H1 (cell line): Measurements from ENCODE around the gene KCNMA1. TPM values are rescaled to one million over a fixed set of nuclear protein-coding genes. Genes with fewer than 3 reads are reported as not detected.

Experiments
- CTCF ChIA-PET: fragments of 300-600 bp; sonication (Branson Sonifier 250); formaldehyde crosslinking; loops from one replicate; lab custom pipeline; 2021; ENCODE audit not compliant: partially characterized antibody; lab: Charles Lee
- POLR2A ChIA-PET: fragments of 300-600 bp; sonication (Branson Sonifier 250); formaldehyde crosslinking; loops from one replicate; lab custom pipeline; 2021; ENCODE audit warnings: inconsistent platforms; ENCODE audit not compliant: partially characterized antibody; lab: Charles Lee
- DNase-seq, 2 experiments: peaks; one replicate each; pipeline versions ENCODE4 v3.0.0 to v3.0.0-alpha.2; 2010 to 2022; ENCODE audit warnings: low spot score in 2 of 2, low read depth in 1 of 2, mixed read lengths in 1 of 2
- FAIRE-seq: peaks from 2 replicates; lab custom pipeline; 2011; peaks lifted over from hg19 to GRCh38; lab: Jason Lieb, UNC
- H2AFZ ChIP-seq: 2 replicates; pipeline ENCODE4 v1.8.1; 2012; ENCODE audit warnings: low read length, inconsistent platforms
- H2AK5ac ChIP-seq: 2 replicates; pipeline ENCODE4 v1.6.1; 2013; ENCODE audit warnings: low read depth, low read length
- H2BK120ac ChIP-seq: replicated peaks from 2 replicates; pipeline ENCODE3; 2013; ENCODE audit warnings: low read depth, low read length, inconsistent platforms
- H2BK12ac ChIP-seq: 2 replicates; pipeline ENCODE4 v1.6.1; 2013; ENCODE audit warnings: low read depth, low read length
- H2BK15ac ChIP-seq: 2 replicates; pipeline ENCODE4 v1.6.1; 2013; ENCODE audit warnings: low read length
- H2BK20ac ChIP-seq: 2 replicates; pipeline ENCODE4 v1.6.1; 2013; ENCODE audit warnings: low read length
- H2BK5ac ChIP-seq: 2 replicates; pipeline ENCODE4 v1.6.1; 2013; ENCODE audit warnings: low read depth, low read length
- H3K14ac ChIP-seq: 2 replicates; pipeline ENCODE4 v1.6.1; 2013; ENCODE audit warnings: inconsistent platforms; ENCODE audit not compliant: insufficient read length
- H3K18ac ChIP-seq: 2 replicates; pipeline ENCODE4 v1.6.1; 2013; ENCODE audit warnings: low read length; ENCODE audit errors: extremely low read depth
- H3K23ac ChIP-seq: 2 replicates; pipeline ENCODE4 v1.6.1; 2013; ENCODE audit warnings: inconsistent platforms; ENCODE audit not compliant: insufficient read length
- H3K23me2 ChIP-seq: 2 replicates; pipeline ENCODE4 v1.6.1; 2013; ENCODE audit warnings: low read depth, low read length
- H3K27ac ChIP-seq: 2 replicates; pipeline ENCODE4 v1.6.1; 2011; ENCODE audit warnings: low read depth, low read length, inconsistent platforms
- H3K27me3 ChIP-seq, 4 experiments: replicated peaks in 1 of 4; 1 replicate in 1 of 4; 2 replicates in 3 of 4; pipeline versions ENCODE4 v1.6.1 to v1.8.1; 2011 to 2013; ENCODE audit warnings: low read length in 3 of 4, mild to moderate bottlenecking in 3 of 4, inconsistent platforms in 2 of 4, mixed read lengths in 2 of 4, moderate library complexity in 1 of 4; ENCODE audit not compliant: control insufficient read depth in 3 of 4, insufficient read depth in 3 of 4; ENCODE audit errors: extremely low read depth in 1 of 4
- H3K36me3 ChIP-seq, 4 experiments: 2 replicates each; pipeline versions ENCODE4 v1.6.1 to v1.8.1; 2011 to 2013; ENCODE audit warnings: mild to moderate bottlenecking in 4 of 4, low read length in 3 of 4, moderate library complexity in 2 of 4, control low read depth in 1 of 4, inconsistent platforms in 1 of 4; ENCODE audit not compliant: insufficient read depth in 4 of 4, control insufficient read depth in 2 of 4
- H3K4ac ChIP-seq: replicated peaks from 2 replicates; pipeline ENCODE3; 2013; ENCODE audit warnings: low read length, low read depth, mixed read lengths, inconsistent platforms; ENCODE audit not compliant: insufficient read length
- H3K4me1 ChIP-seq, 4 experiments: replicated peaks in 1 of 4; 1 replicate in 1 of 4; 2 replicates in 3 of 4; pipeline versions ENCODE4 v1.6.1 to v1.8.1; 2011 to 2013; ENCODE audit warnings: low read length in 3 of 4, inconsistent platforms in 2 of 4, mixed read lengths in 1 of 4; ENCODE audit not compliant: insufficient read depth in 4 of 4, control insufficient read depth in 3 of 4
- H3K4me2 ChIP-seq, 2 experiments: 2 replicates each; pipeline versions ENCODE4 v1.6.1 to v1.8.1; 2011 to 2013; ENCODE audit warnings: low read depth in 2 of 2, low read length in 2 of 2, control low read depth in 1 of 2, inconsistent platforms in 1 of 2, mild to moderate bottlenecking in 1 of 2; ENCODE audit not compliant: insufficient read depth in 1 of 2
- H3K4me3 ChIP-seq, 4 experiments: fragments of 200-600, 300-600 bp in 1 of 4; sonication (generic), shearing (Covaris generic), sonication (Bioruptor Twin) in 1 of 4; 2 replicates each; pipeline versions ENCODE4 v1.5.1 to v1.8.1; 2011 to 2016; ENCODE audit warnings: low read length in 4 of 4, low read depth in 3 of 4, control low read depth in 2 of 4, inconsistent platforms in 2 of 4, mild to moderate bottlenecking in 2 of 4, mixed read lengths in 1 of 4, moderate library complexity in 1 of 4; ENCODE audit not compliant: insufficient read depth in 2 of 4; ENCODE audit errors: extremely low read depth in 1 of 4
- H3K56ac ChIP-seq: replicated peaks from 2 replicates; pipeline ENCODE3; 2013; ENCODE audit warnings: low read depth, mild to moderate bottlenecking, mixed read lengths, low read length, inconsistent platforms; ENCODE audit not compliant: insufficient read length
- H3K79me1 ChIP-seq: 2 replicates; pipeline ENCODE4 v1.6.1; 2013; ENCODE audit warnings: low read depth, low read length, control low read depth
- H3K79me2 ChIP-seq, 2 experiments: 2 replicates each; pipeline versions ENCODE4 v1.6.1 to v1.8.1; 2012 to 2013; ENCODE audit warnings: low read length in 2 of 2, mild to moderate bottlenecking in 2 of 2, inconsistent platforms in 1 of 2; ENCODE audit not compliant: insufficient read depth in 2 of 2, control insufficient read depth in 1 of 2
- H3K9ac ChIP-seq, 4 experiments: replicated peaks in 1 of 4; 1 replicate in 1 of 4; 2 replicates in 3 of 4; pipeline versions ENCODE4 v1.6.1 to v1.8.1; 2011 to 2013; ENCODE audit warnings: low read depth in 3 of 4, low read length in 3 of 4, control low read depth in 2 of 4, mild to moderate bottlenecking in 2 of 4, moderate library complexity in 2 of 4, inconsistent platforms in 1 of 4; ENCODE audit errors: extremely low read depth in 1 of 4
- H3K9me3 ChIP-seq, 2 experiments: 2 replicates each; pipeline versions ENCODE4 v1.6.1 to v1.8.1; 2012 to 2013; ENCODE audit warnings: mild to moderate bottlenecking in 2 of 2, moderate library complexity in 2 of 2, control low read depth in 1 of 2, inconsistent platforms in 1 of 2, low read depth in 1 of 2, low read length in 1 of 2, mixed read lengths in 1 of 2; ENCODE audit not compliant: insufficient read depth in 2 of 2
- H4K20me1 ChIP-seq, 2 experiments: replicated peaks in 1 of 2; 2 replicates each; pipeline versions ENCODE3 to v1.8.1; 2011 to 2013; ENCODE audit warnings: inconsistent platforms in 2 of 2, low read length in 2 of 2, mild to moderate bottlenecking in 1 of 2; ENCODE audit not compliant: insufficient read depth in 2 of 2, control insufficient read depth in 1 of 2
- H4K5ac ChIP-seq: 2 replicates; pipeline ENCODE4 v1.6.1; 2013; ENCODE audit warnings: low read length, low read depth, mixed read lengths, inconsistent platforms; ENCODE audit not compliant: insufficient read length
- H4K8ac ChIP-seq: 2 replicates; pipeline ENCODE4 v1.8.0; 2013; ENCODE audit warnings: mild to moderate bottlenecking, moderate library complexity, low read length, inconsistent platforms; ENCODE audit not compliant: insufficient read depth; ENCODE audit errors: extremely low read depth
- H4K91ac ChIP-seq: replicated peaks from 2 replicates; pipeline ENCODE3; 2013; ENCODE audit warnings: low read length, mixed read lengths, inconsistent platforms; ENCODE audit not compliant: insufficient read length
- FOSL1 ChIP-seq: IDR thresholded peaks from 2 replicates; pipeline ENCODE4 v1.6.1; 2011; ENCODE audit warnings: mild to moderate bottlenecking, low read depth, low read length, moderate library complexity; ENCODE audit not compliant: insufficient read depth
- KDM5A ChIP-seq: fragments of 200-600 bp; IDR thresholded peaks from 2 replicates; pipeline ENCODE4 v1.7.1; 2012; ENCODE audit warnings: mild to moderate bottlenecking, low read length, inconsistent platforms, mixed read lengths
- RXRA ChIP-seq: IDR thresholded peaks from 2 replicates; pipeline ENCODE4 v1.6.1; 2011; ENCODE audit warnings: low read depth, mild to moderate bottlenecking, low read length, moderate library complexity; ENCODE audit not compliant: insufficient read depth
- SP4 ChIP-seq: IDR thresholded peaks from 2 replicates; pipeline ENCODE4 v1.6.1; 2012; ENCODE audit warnings: low read length, inconsistent platforms
- WGBS, 2 experiments: shearing (Covaris generic) in 1 of 2; methylation state at CpG; one replicate each; pipeline versions ENCODE4 v1.1.6 to v1.1.7; 2013 to 2015; ENCODE audit warnings: low lambda C conversion rate in 2 of 2, mixed read lengths in 2 of 2, inconsistent platforms in 1 of 2, low coverage in 1 of 2, missing lambda C conversion rate in 1 of 2; ENCODE audit not compliant: insufficient replicate concordance in 2 of 2, insufficient coverage in 1 of 2, insufficient read length in 1 of 2; ENCODE audit errors: extremely low coverage in 1 of 2, missing lambda C conversion rate in 1 of 2; 5-methylcytosine and 5-hydroxymethylcytosine counted together
- polyA plus RNA-seq, 7 experiments: library from polyadenylated mRNA; depleted of rRNA in 3 of 7; stranded (reverse) in 5 of 7; unstranded in 2 of 7; fragments of >200 nt in 5 of 7; fragments of 200-250 nt in 2 of 7; gene quantifications; 1 replicate in 5 of 7; 2 replicates in 1 of 7; 4 replicates in 1 of 7; pipeline versions ENCODE4 v1.2.1 to v1.2.3, GENCODE V29; 2011 to 2013; ENCODE audit warnings: missing spikeins in 2 of 7, mixed read lengths in 2 of 7
- total RNA-seq: library from RNA; stranded (reverse); fragmentation: NEBNext Ultra II Directional; extraction: Animal tissue kit (Norgen Biotek cat#: 25700); gene quantifications from 2 replicates; pipeline ENCODE4 v1.2.1, GENCODE V29; 2021
- TF ChIP-seq, protein P1 (sequence below): IDR thresholded peaks from 2 replicates; pipeline ENCODE4 v1.6.1; 2012; ENCODE audit warnings: inconsistent platforms
- TF ChIP-seq, protein P2 (sequence below): IDR thresholded peaks from 2 replicates; pipeline ENCODE4 v1.6.1; 2011; ENCODE audit warnings: low read depth, mild to moderate bottlenecking, low read length; ENCODE audit not compliant: insufficient read depth

Gene KCNMA1
- total and polyA plus RNA-seq, 2 of the 8 experiments (the other 6 are each of a cell fraction or from before 2014, with no cell fraction given): 10.2 to 11.1 TPM

DNA sequence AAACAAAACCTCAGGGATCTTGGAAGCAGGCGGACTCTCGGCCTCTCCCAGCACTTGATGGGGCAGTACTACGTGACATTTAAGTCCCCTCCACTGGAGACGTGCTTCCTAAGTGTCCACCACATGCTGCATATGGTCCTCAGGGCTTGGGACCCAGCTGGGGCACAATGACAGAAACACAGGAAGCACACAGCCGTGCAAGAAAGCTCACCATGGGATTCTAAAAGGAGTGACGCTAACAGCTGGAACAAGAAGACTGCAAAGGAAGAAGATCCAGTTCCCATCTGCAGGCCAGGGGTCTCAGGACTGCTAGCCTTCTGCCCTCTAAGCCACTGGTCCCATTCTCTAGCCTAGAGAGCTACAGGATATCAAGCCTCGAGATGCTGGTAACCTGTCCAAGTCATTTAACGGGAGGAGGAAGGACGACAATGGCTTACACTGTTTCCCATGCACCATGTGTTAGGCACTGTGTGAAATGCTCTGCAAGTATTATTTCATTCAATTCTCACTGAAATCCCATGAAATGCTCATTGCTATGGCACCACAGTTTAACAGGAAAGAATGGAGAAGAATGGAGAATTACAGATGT is 61.1 kb downstream of the KCNMA1 start:
- Histone ChIP-seq H3K4me3 (no peak overlapping the region), H2AFZ (no peak overlapping the region), H2BK15ac (no peak overlapping the region), H3K56ac (no peak overlapping the region), H4K5ac (no peak overlapping the region), H4K91ac (no peak overlapping the region), H2BK20ac (no peak overlapping the region), H2BK12ac (no peak overlapping the region), H2BK120ac (no peak overlapping the region), H3K27ac (no peak overlapping the region), H3K79me1 (no peaks in the 10 kb centered on the region), H3K9ac (no peak overlapping the region), H3K9me3 (no peaks in the 10 kb centered on the region), H3K14ac (no peak overlapping the region), H3K18ac (no peak overlapping the region), H3K4me1 (no peaks in the 10 kb centered on the region), H3K23ac (no peak overlapping the region), H3K36me3 (no peaks in the 10 kb centered on the region), H3K23me2 (no peaks in the 10 kb centered on the region), H3K79me2 (no peaks in the 10 kb centered on the region), H2AK5ac (no peak overlapping the region), H3K4ac (no peak overlapping the region), H2BK5ac (no peak overlapping the region), H4K20me1 (no peaks in the 10 kb centered on the region), H3K27me3 (no peaks in the 10 kb centered on the region), H4K8ac (no peak overlapping the region), H3K4me2 (no peak overlapping the region)
- FAIRE-seq: no peak
- CTCF ChIA-PET: interaction anchor here (0.6 to 1.4 kb wide), 4 partner anchors 9 to 402 kb away, joined by 3 read pairs; no protein-coding TSS in a partner anchor
- POLR2A ChIA-PET: no interaction called here
- WGBS, 2 experiments: 84% methylated on average over 9 of the region's 9 CpGs; no CpG with 5 or more reads in 1 of the 2 experiments
- no peak for DNase-seq
- no peak for TF ChIP-seq KDM5A
- no peak for TF ChIP-seq RXRA
- TF ChIP-seq SP4: no peak
- TF ChIP-seq FOSL1: no peak
- TF ChIP-seq, protein P1, sequence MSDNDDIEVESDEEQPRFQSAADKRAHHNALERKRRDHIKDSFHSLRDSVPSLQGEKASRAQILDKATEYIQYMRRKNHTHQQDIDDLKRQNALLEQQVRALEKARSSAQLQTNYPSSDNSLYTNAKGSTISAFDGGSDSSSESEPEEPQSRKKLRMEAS: no peak
- TF ChIP-seq, protein P2, sequence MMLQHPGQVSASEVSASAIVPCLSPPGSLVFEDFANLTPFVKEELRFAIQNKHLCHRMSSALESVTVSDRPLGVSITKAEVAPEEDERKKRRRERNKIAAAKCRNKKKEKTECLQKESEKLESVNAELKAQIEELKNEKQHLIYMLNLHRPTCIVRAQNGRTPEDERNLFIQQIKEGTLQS: no peak
